Measurements from ENCODE around the gene KCNK13. TPM values are rescaled to one million over a fixed set of nuclear protein-coding genes. Genes with fewer than 3 reads are reported as not detected.

Gene KCNK13
- total and polyA plus RNA-seq, 9 of the 15 experiments (the other 6 are each of a cell fraction or from before 2014, with no cell fraction given), result 0.03 to 0.05 TPM; not detected in 7

- no peak for TF ChIP-seq ZBTB33 (CRISPR knock-in tag; IDR thresholded peaks at IDR 0.05)
- TF ChIP-seq ZBTB2 (IDR thresholded peaks at IDR 0.05), result no peak
- no peak for TF ChIP-seq XRCC3 (IDR thresholded peaks at IDR 0.05)
- TF ChIP-seq RBBP5 (IDR thresholded peaks at IDR 0.05; ENCODE audit: borderline replicate concordance, insufficient read depth, low read length, poor library complexity, severe bottlenecking), result peak; percentile 28
- TF ChIP-seq STAT6 (CRISPR knock-in tag; IDR thresholded peaks at IDR 0.05), result no peak
- TF ChIP-seq SAP30 (IDR thresholded peaks at IDR 0.05; ENCODE audit: borderline replicate concordance, insufficient read depth, low read depth, low read length, poor library complexity, severe bottlenecking), result no peak
- TF ChIP-seq ZBTB43 (CRISPR knock-in tag; IDR thresholded peaks at IDR 0.05), result no peak
- no peak for TF ChIP-seq DNMT1 (IDR thresholded peaks at IDR 0.05)
- peak; percentile 25; the same call in 1 of the 2 replicates for TF ChIP-seq TFAP4 (CRISPR knock-in tag; IDR thresholded peaks at IDR 0.05; ENCODE audit: borderline replicate concordance)
- peak; percentile 36; the same call in 1 of the 2 replicates for TF ChIP-seq VEZF1 (CRISPR knock-in tag; IDR thresholded peaks at IDR 0.05)
- TF ChIP-seq ZNF324 (CRISPR knock-in tag; IDR thresholded peaks at IDR 0.05), result no peak
- TF ChIP-seq RBM17 (IDR thresholded peaks at IDR 0.05; ENCODE audit: borderline replicate concordance, low read depth, low read length), result no peak
- no peak for TF ChIP-seq HNRNPLL (IDR thresholded peaks at IDR 0.05; ENCODE audit: low read depth, low read length, poor library complexity, severe bottlenecking)
- peak; percentile 27; the same call in 1 of the 2 replicates for TF ChIP-seq SMC3 (conservative IDR thresholded peaks at IDR 0.05; ENCODE audit: insufficient read depth, low read depth, low read length)
- no peak for TF ChIP-seq EZH2 (IDR thresholded peaks at IDR 0.05; ENCODE audit: borderline replicate concordance, low read depth, low read length)
- TF ChIP-seq NBN (IDR thresholded peaks at IDR 0.05; ENCODE audit: low read depth), result no peak
Measured at GRCh38 chr14:90060312-90060964, 1.4 kb upstream of the KCNK13 start (continued).
